Tibial nerve (tissue), 4 donors: Measurements from ENCODE around the gene RGL3.

Experiments used
- CTCF ChIP-seq, 5 experiments: fragments of 200-600 bp in 3 of 5; fragments of 450-650 bp in 2 of 5; sonication (generic) in 3 of 5; IDR thresholded peaks; one replicate each; pipeline ENCODE4 v1.5.1; 2016 to 2019; ENCODE audit warnings: antibody characterized with exemption in 5 of 5, mild to moderate bottlenecking in 3 of 5, moderate library complexity in 2 of 5
- EP300 ChIP-seq, 2 donors: sonication (generic); formaldehyde crosslinking; IDR thresholded peaks; one replicate each; pipeline ENCODE4 v1.6.1; 2017; ENCODE audit warnings: antibody characterized with exemption in 2 of 2, mild to moderate bottlenecking in 1 of 2

GRCh38 chr19:11457831-11458230 is 38.7 kb upstream of the RGL3 start:
- TF ChIP-seq EP300 (IDR thresholded peaks at IDR 0.05) = no peak
- TF ChIP-seq CTCF (IDR thresholded peaks at IDR 0.05) = no peak
